ENCODE data around the gene SEPTIN7. TPM values are rescaled to one million over a fixed set of nuclear protein-coding genes. Genes with fewer than 3 reads are reported as not detected.
"Not testable (repeated sequence)": the region's sequence is repeated elsewhere in the genome, so short reads cannot be mapped to it uniquely, and the experiment has no call there.

The SEPTIN7 gene
- total RNA-seq, 2 donors from 2014 or later: 23.1 to 56.3 TPM

DNA sequence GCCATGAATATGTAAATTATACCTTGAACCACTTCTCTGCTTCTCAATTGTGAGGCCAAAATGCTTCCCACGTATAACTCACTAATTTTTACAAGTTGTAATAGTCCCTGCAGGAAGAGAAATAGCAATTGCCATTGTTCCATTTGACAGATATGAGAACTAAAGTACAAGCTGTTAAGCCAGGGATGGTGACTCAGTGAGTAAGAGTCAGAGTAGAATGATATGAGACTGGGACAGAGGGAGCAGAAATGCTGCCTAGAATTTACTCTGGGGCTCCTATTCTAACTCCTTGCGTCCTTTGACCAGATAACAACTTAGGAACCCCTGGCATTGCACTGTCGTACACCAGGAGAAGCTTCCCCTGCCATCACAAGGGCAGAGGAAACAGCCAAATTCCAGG is 45.1 kb upstream of the SEPTIN7 start:
- H3K36me3 ChIP-seq (replicated peaks in 1 of 2; ENCODE audit: insufficient read depth in 1 of 2, low read depth in 2 of 2): no peaks in the 10 kb centered on the region
- no peak for ATAC-seq
- 85 to 89% methylated on average over 3 of the region's 3 CpGs for WGBS, 2 donors
- no peak overlapping the region for H3K27ac ChIP-seq
- no peak for DNase-seq
- TF ChIP-seq, protein P1, sequence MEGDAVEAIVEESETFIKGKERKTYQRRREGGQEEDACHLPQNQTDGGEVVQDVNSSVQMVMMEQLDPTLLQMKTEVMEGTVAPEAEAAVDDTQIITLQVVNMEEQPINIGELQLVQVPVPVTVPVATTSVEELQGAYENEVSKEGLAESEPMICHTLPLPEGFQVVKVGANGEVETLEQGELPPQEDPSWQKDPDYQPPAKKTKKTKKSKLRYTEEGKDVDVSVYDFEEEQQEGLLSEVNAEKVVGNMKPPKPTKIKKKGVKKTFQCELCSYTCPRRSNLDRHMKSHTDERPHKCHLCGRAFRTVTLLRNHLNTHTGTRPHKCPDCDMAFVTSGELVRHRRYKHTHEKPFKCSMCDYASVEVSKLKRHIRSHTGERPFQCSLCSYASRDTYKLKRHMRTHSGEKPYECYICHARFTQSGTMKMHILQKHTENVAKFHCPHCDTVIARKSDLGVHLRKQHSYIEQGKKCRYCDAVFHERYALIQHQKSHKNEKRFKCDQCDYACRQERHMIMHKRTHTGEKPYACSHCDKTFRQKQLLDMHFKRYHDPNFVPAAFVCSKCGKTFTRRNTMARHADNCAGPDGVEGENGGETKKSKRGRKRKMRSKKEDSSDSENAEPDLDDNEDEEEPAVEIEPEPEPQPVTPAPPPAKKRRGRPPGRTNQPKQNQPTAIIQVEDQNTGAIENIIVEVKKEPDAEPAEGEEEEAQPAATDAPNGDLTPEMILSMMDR (IDR thresholded peaks at IDR 0.05): no peak
- TF ChIP-seq POLR2A (IDR thresholded peaks at IDR 0.05): no peak
- intact Hi-C loops (cut with DNase I): no loop called here
- H3K27me3 ChIP-seq: no peaks in the 10 kb centered on the region
- H3K4me3 ChIP-seq: no peak overlapping the region
- H3K4me1 ChIP-seq: no peaks in the 10 kb centered on the region
- H3K9me3 ChIP-seq: no peaks in the 10 kb centered on the region

DNA sequence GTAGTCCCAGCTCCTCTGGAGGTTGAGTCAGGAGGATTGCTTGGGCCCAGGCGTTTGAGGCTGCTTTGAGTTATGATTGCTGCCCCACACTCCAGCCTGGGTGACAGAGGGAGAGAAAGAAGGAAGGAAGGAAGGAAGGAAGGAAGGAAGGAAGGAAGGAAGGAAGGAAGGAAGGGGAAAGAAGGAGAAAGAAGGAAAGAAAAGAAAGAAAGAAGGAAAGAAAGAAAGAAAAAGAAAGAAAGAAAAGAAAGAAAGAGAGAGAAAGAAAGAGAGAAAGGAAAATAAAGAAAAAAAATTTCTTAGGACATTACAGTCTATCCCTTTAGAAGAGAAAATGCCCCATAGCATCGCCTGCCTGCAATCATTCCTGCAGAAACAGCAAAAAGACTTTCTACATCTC is 44.4 kb upstream of the SEPTIN7 start:
- H3K27ac ChIP-seq; DNase-seq; H3K4me1 ChIP-seq; H3K36me3 ChIP-seq (replicated peaks in 1 of 2; ENCODE audit: insufficient read depth in 1 of 2, low read depth in 2 of 2); H3K4me3 ChIP-seq; H3K27me3 ChIP-seq; intact Hi-C loops (cut with DNase I); ATAC-seq; H3K9me3 ChIP-seq: not testable (repeated sequence)
- WGBS, 2 donors: 86 to 96% methylated on average over 2 of the region's 2 CpGs

- no peaks in the 10 kb centered on the region for H3K27me3 ChIP-seq
- intact Hi-C loops (cut with DNase I): no loop called here
- DNase-seq (no peak), ATAC-seq (no peak)
- H3K27ac ChIP-seq: no peak overlapping the region
- TF ChIP-seq, protein P1 (IDR thresholded peaks at IDR 0.05): no peak
- no peaks in the 10 kb centered on the region for H3K36me3 ChIP-seq (replicated peaks in 1 of 2; ENCODE audit: insufficient read depth in 1 of 2, low read depth in 2 of 2)
- no peaks in the 10 kb centered on the region for H3K4me1 ChIP-seq
- 80 to 97% methylated on average over 3 of the region's 3 CpGs for WGBS, 2 donors
- H3K4me3 ChIP-seq: no peak overlapping the region
- H3K9me3 ChIP-seq: no peaks in the 10 kb centered on the region
These were observed 43.3 kb upstream of the SEPTIN7 start for GRCh38 chr7:35757574-35757973.

DNA sequence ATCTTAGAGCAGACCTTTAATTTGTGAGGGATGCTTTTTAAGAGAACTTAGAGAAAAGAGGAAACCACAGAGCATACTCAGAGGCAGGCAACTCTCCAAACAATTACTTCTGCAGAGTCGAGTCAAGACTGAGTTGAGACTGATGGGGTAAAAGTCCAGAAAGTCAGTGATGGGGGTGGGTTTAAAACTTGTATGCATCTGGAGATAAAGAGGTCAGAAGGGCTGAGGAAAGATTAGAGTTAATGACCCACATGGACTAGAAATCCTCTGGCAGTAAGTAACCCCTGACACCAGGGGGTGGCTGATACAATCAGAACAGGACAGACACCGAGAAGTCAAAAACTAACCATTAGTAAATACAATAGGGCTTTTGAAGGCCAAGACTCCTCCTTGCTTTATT is 42.4 kb upstream of the SEPTIN7 start:
- no peak for DNase-seq

GRCh38 chr7:35760143-35760745 is 40.6 kb upstream of the SEPTIN7 start:
- H3K27me3 ChIP-seq: no peaks in the 10 kb centered on the region
- no peak for TF ChIP-seq POLR2A (IDR thresholded peaks at IDR 0.05)
- TF ChIP-seq, protein P1 (IDR thresholded peaks at IDR 0.05): no peak
- H3K9me3 ChIP-seq: no peaks in the 10 kb centered on the region
- no peak overlapping the region for H3K4me3 ChIP-seq
- H3K4me1 ChIP-seq: no peaks in the 10 kb centered on the region
- no peak for ATAC-seq
- WGBS, 2 donors: 83 to 87% methylated on average over 7 of the region's 7 CpGs
- no peaks in the 10 kb centered on the region for H3K36me3 ChIP-seq (replicated peaks in 1 of 2; ENCODE audit: insufficient read depth in 1 of 2, low read depth in 2 of 2)
- intact Hi-C loops (cut with DNase I): no loop called here
- DNase-seq: no peak
- H3K27ac ChIP-seq: no peak overlapping the region

More for the DNA sequence above, 42.4 kb upstream of the SEPTIN7 start:
- intact Hi-C loops (cut with DNase I): no loop called here
- Histone ChIP-seq H3K27me3 (no peaks in the 10 kb centered on the region), H3K36me3 (replicated peaks in 1 of 2; ENCODE audit: insufficient read depth in 1 of 2, low read depth in 2 of 2) (no peaks in the 10 kb centered on the region), H3K4me3 (no peak overlapping the region), H3K27ac (no peak overlapping the region), H3K4me1 (no peaks in the 10 kb centered on the region), H3K9me3 (no peaks in the 10 kb centered on the region)
- WGBS, 2 donors: 51 to 56% methylated on average over 2 of the region's 2 CpGs
- no peak for ATAC-seq
- TF ChIP-seq POLR2A (IDR thresholded peaks at IDR 0.05): no peak
- TF ChIP-seq, protein P1 (IDR thresholded peaks at IDR 0.05): no peak

Data from body of pancreas (tissue), 4 donors.